Heart left ventricle (tissue), 13 donors: Measurements from ENCODE around the gene SRGAP1.

Experiments
- CTCF ChIP-seq, 12 donors: fragments of 200-600 bp; sonication (generic) in 4 of 12; IDR thresholded peaks; one replicate each; pipeline versions ENCODE4 v1.5.0 to v1.8.0; 2018 to 2022; ENCODE audit warnings: antibody characterized with exemption in 12 of 12, mild to moderate bottlenecking in 5 of 12
- POLR2A ChIP-seq, 2 donors: fragments of 450-650 bp; IDR thresholded peaks; one replicate each; pipeline ENCODE4 v1.6.1; 2017; ENCODE audit warnings: antibody characterized with exemption in 2 of 2, mild to moderate bottlenecking in 2 of 2, moderate library complexity in 2 of 2
- donor health status: ischemic (EF 13 %, LVEDD 7.1; RV severe dilation, severe dysfunction).
- donor health status: DM: no; HTN: yes; CAD: no.
- donor health status: DM: no; HTN: no; CAD: no.
- donor health status: ischemic (EF 25% LVEDD 6.9; RV normal size, moderate dysfunction).
- donor health status: ischemic (EF 25% LVEDD 5.7; RV mildly dilated, moderate dysfunction).
- donor health status: ischemic (EF 35%, LVEDD 5.7; RV mildly dilated, moderate dysfunction).
- donor health status: nonischemic (EF 11% LVEDD 7.7; RV severe dilation, severe dysfunction).
- donor health status: DM: yes; HTN: yes; CAD: no.
- donor health status: PGD.
- donor health status: ischemic (EF 29% LVEDD 5.4; RV normal size, mild dysfunction).
- donor health status: nonischemic (EF 23%, LVEDD 6.1; RV moderate dilation, normal function).

DNA sequence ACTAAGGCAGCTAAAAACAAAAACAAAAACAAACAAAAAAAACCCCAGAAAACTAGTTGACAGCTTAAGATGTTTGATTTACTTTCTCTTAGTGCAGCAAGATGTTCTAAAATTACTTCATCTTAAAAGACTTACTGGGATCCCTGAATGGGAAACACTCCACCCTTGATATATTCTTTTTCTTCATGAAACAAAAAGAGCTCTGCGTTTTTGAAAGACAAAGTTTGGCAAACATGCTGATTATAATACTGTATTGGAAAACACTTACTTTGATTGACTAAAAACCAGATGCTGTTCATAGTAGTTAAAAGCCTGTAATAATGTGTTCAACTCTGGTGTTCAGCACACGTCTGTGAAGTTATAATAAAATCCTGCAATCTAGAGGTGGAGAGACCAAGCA lies 136.8 kb downstream of the SRGAP1 start:
- TF ChIP-seq POLR2A (IDR thresholded peaks at IDR 0.05), result no peak
- TF ChIP-seq CTCF (IDR thresholded peaks at IDR 0.05), result no peak
